Dermis microvascular lymphatic vessel endothelial cell (primary cell): ENCODE measurements around the gene TBCD. TPM values are rescaled to one million over a fixed set of nuclear protein-coding genes. Genes with fewer than 3 reads are reported as not detected.

Experiments used
- DNase-seq, 2 donors: peaks; one replicate each; pipeline versions ENCODE4 v3.0.0 to v3.0.0-alpha.2; 2010; ENCODE audit warnings: low read depth in 2 of 2
- total RNA-seq: library from RNA; depleted of rRNA; stranded (reverse); fragments of >200 nt; gene quantifications from 2 replicates; pipeline ENCODE4 v1.2.1, GENCODE V29; 2014

Gene TBCD
- total RNA-seq, 1 donor from 2014 or later = 52.5 TPM

- no peak for DNase-seq
Observed at GRCh38 chr17:82849076-82849945, 97.4 kb downstream of the TBCD start.

DNA sequence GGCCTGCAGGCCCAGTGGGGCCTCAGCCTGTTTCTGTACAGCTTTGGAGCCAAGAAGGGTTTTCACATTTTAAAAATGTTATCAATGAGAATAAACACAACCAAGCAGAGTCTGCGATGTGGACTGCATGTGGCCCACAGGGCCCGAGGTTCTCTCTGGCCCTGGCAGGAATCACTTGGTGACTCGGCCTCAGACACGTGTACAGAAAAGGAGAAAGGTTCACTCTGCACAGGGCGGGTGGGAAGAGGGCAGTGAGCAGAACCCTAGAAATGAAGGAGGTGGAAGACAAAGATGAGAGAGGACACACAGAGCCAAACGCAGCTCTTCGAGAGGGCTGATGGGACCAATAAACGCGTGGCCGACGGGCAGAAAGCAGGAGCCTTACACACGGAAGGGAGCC, 99.5 kb downstream of the TBCD start:
- DNase-seq = no peak

- DNase-seq = no peak
Observed at GRCh38 chr17:82854226-82854625, 102.4 kb downstream of the TBCD start.

DNA sequence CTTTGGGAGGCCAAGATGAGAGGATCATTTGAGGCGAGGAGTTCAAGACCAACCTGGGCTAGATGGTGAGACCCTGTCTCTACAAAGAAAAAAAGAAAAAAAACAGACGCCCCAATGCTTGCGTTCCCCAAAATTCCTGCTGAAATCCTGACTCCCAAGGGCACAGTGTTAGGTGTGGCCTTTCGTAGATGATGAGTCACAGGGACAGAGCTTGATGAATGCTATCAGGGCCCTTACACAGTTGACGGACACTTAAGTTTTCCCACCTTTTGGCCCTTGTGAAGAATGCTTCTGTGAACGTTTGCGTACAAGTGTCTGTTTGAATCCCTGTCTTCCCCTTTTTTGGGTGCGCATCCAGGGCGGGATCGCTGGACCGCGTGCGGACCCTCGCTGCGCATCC, 104.5 kb downstream of the TBCD start:
- no peak for DNase-seq

DNA sequence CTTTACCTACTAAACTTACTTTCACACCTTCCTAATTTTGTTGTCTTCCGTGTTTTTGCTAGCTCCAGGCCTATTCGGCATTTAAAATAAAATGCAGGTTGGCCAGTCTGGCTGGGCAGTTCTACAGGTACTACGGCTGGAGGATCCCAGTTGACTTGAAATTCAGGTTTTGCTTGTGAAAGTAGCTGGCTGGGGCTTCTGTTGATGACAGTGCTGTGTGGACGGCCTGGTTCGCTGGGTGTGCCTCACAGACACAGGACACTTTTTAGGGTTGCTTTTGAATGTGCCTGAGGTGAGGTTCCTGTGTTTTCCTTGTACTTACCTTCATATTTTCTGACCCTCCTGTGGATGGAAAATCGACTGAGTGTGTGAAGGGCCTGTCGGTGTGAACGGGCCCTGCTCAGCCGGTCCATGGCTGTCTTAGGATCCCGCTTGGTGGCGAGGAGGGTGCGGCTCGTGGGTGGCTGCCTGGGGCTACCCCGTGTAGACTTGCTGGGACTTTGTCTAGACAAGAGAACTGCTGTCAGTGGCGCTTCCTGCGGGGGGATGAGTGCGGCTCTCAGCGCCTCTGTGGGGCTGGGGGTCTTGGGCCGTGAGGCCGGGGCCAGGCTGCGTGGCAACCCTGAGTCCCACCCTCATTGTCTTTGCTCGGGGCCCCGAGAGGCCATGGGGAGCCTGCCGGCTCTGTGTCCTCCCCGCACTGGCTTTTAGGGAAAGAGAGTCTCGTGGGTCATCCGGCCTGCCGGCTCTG, 106.7 kb downstream of the TBCD start:
- no peak for DNase-seq

- peak in 1 of 2 donors; percentile 91 for DNase-seq
Observed at GRCh38 chr17:82859431-82860403, 107.9 kb downstream of the TBCD start.

GRCh38 chr17:82860606-82861392, 108.9 kb downstream of the TBCD start:
- no peak for DNase-seq

DNA sequence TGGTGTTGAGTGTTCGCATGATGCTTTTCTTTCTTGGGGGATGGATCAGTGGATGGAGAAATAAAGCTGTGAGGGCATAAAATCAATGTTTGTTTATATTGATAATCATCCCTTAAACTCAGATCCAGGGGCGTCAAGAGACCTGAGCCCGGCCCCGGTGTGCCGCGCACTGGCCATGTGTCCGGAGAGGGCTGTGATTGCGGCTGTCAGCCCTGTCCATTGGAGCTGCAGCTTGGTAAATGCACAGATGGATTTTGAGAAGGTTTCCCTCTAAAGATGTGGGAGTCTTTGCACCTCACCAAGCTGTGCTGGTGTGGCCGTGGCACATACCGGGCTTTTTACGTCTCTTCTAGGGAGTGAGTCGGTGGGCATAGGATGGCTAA, 109.5 kb downstream of the TBCD start:
- no peak for DNase-seq

DNA sequence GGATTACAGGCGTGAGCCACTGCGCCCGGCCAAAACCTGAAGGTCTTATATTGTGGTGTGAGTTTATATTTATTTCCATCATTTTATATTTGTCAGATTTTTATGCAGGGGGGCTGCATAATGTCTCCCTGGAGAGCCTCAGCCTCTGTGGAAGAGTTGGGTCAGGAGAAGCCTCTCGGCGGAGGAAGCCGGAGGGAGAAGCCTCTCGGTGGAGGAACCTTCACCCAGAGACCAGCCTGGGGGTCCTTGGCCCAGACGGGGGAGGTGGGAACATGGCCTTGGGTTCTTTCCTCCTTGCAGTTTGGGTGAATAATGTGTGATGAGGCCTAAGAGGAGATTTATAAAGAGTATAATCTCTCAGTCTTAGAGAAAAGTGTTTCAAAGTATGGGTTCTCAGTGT, 110.3 kb downstream of the TBCD start:
- DNase-seq = no peak

- no peak for DNase-seq
Observed at GRCh38 chr17:82862737-82863382, 111.0 kb downstream of the TBCD start.

DNA sequence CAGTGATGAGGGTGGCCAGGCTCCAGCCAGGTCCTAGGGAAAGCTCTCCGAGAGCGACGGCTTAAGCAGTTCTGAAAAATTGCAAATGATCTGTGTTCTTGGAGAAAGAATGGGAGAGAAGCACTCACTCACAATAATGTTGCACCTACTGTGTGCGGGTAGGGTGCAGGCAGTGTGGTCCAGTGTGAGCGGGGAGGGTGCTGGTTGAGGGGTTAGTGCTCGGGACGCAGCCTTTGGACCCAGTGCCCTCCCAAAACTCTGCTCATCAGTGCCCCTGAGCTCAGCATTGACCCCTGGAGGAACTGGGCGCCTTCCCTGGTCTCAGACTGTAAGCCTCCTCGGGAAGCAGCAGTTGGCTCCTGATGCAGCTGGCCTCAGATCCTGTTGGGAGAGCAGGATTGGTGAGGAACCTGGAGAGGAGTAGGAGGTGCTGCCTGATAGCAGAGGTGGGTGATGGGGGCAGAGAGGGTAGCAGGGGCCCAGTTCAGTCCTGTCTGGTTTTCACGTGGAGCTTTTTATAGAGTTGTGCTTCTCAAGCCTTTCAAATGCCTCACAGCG, 111.6 kb downstream of the TBCD start:
- DNase-seq = no peak

- peak in 1 of 2 donors; percentile 47 for DNase-seq
Observed at GRCh38 chr17:82863941-82864712, 112.3 kb downstream of the TBCD start.

DNA sequence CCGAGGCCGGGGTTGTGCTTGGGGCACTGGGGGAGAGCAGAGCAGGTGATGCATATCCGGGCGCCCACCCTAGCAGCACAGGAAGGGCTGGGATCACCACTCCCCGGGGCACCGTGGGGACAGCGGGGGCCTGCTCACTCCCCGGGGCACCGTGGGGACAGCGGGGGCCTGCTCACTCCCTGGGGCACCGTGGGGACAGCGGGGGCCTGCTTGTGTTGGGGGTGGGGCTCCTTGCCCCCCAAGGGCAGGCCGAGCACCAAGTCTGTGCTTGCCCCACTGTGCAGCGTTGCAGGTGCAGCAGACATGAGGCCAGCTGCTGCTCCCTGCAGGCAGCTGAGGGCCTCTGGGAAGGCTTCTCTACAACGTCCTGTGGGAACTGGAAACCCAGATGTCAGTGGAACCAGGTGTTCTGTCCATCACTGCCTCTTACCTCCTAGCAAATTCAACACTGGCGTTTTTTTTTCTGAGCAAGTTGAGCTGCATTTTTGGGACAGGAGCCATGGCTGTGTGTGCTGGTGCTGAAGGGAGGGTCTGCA, 112.9 kb downstream of the TBCD start:
- no peak for DNase-seq

DNA sequence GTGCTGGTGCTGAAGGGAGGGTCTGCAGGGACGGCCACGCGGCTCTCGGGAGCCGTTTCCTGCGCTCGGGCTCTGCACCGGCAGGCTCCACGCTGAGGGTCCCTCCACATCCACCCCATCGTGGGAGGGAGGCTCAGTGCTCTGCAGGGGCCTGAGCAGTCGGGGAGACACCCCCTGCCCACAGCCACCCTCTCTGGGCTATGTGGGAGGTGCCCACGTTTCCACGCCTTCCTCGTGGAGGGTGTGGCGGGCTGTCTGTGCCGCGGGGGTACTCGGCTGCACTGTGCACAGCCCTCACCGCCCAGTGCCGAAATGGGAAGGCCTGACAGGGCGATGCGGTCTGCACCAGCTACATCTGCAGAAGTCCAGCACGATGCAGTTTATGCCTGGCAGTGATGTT, 113.4 kb downstream of the TBCD start:
- DNase-seq = no peak

- DNase-seq = no peak
Observed at GRCh38 chr17:82865774-82866395, 114.0 kb downstream of the TBCD start.

- DNase-seq = peak; percentile 58 to 92
Observed at GRCh38 chr17:82866590-82867191, 114.8 kb downstream of the TBCD start.

DNA sequence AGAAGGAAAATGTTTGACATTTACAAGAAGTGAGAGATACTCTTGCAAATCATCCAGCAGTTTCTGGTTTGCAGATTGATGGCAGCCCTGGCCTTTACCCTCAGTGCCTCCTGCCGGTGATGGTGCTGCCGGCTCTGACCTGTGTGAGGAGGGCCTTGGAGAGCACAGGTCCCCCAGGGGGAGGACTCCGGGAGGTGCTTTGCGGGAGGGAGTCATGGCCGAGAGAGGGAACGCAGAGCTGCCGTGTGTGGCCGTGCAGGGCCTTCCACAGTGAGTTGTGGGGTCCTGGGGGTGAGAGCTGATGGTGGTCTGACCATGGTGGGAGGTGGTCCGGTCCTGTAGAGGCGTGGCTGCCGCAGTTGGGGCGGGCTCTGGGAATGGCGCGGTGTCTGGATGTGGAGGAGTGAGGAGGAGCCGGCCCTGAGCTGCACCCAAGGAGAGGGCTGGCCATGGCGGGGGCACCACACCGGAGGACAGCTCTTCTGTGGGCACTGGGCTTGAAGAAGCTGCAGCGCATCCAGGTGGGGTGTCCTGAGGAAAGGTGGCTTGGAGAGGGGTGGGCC, 116.0 kb downstream of the TBCD start:
- no peak for DNase-seq

DNA sequence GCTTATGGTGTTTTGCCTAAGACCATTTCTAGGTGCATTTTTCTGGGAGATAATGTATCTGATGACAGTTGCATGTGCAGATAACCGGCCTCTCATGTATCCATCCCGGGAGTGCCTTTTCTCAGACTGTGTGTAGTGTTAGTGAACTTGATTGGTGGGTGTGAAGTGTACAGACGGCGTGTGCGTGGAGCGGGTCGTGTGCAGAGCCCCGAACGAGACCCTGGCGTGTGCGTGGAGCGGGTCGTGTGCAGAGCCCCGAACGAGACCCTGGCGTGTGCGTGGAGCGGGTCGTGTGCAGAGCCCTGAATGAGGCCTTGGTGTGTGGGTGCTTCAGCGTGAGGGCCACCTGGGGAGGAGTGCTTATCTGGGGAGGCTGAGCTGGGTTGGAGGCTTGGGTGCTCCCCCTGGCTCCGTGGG, 116.9 kb downstream of the TBCD start:
- no peak for DNase-seq
